Measurements from ENCODE around the gene PDK3. TPM values are rescaled to one million over a fixed set of nuclear protein-coding genes. Genes with fewer than 3 reads are reported as not detected.

Gene PDK3
- total RNA-seq, 1 experiment from 2014 or later = 9.6 TPM

DNA sequence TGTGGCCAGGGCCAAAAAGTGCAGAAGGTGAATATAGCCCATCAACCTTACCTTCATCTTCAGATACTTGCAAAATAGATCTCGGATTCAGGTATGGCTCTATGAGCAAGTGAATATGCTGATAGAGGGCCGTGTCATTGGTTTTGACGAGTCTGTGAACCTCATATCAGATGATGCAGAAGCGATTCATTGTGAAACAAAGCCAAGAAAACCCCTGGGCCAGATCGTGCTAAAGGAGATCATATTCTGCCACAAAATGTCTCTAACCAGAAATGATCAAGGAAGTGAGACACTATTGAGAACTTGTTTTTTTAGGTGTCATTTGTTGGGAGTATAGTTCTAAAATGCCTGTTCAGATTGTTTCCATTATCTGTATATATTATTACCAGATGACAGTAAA is 48.3 kb downstream of the PDK3 start:
- TF ChIP-seq SRF (IDR thresholded peaks at IDR 0.05; ENCODE audit: low read depth) = no peak
- TF ChIP-seq CBX3 (IDR thresholded peaks at IDR 0.05; ENCODE audit: low read depth) = no peak
- TF ChIP-seq CEBPB (IDR thresholded peaks at IDR 0.05; ENCODE audit: low read depth) = no peak
- no peak for TF ChIP-seq TCF7L2 (IDR thresholded peaks at IDR 0.05; ENCODE audit: borderline replicate concordance, extremely low read depth, insufficient read depth, insufficient read length)
- TF ChIP-seq, protein P1, sequence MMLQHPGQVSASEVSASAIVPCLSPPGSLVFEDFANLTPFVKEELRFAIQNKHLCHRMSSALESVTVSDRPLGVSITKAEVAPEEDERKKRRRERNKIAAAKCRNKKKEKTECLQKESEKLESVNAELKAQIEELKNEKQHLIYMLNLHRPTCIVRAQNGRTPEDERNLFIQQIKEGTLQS (IDR thresholded peaks at IDR 0.05) = no peak
- TF ChIP-seq ZFX (IDR thresholded peaks at IDR 0.05) = no peak
- TF ChIP-seq POLR2A (IDR thresholded peaks at IDR 0.05; ENCODE audit: borderline replicate concordance, extremely low read depth, insufficient read depth, insufficient read length) = no peak
- TF ChIP-seq RAD21 (IDR thresholded peaks at IDR 0.05; ENCODE audit: low read depth) = no peak
- TF ChIP-seq, protein P2, sequence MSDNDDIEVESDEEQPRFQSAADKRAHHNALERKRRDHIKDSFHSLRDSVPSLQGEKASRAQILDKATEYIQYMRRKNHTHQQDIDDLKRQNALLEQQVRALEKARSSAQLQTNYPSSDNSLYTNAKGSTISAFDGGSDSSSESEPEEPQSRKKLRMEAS (IDR thresholded peaks at IDR 0.05) = no peak
- TF ChIP-seq EZH2 (IDR thresholded peaks at IDR 0.05) = no peak
- TF ChIP-seq, protein P3, sequence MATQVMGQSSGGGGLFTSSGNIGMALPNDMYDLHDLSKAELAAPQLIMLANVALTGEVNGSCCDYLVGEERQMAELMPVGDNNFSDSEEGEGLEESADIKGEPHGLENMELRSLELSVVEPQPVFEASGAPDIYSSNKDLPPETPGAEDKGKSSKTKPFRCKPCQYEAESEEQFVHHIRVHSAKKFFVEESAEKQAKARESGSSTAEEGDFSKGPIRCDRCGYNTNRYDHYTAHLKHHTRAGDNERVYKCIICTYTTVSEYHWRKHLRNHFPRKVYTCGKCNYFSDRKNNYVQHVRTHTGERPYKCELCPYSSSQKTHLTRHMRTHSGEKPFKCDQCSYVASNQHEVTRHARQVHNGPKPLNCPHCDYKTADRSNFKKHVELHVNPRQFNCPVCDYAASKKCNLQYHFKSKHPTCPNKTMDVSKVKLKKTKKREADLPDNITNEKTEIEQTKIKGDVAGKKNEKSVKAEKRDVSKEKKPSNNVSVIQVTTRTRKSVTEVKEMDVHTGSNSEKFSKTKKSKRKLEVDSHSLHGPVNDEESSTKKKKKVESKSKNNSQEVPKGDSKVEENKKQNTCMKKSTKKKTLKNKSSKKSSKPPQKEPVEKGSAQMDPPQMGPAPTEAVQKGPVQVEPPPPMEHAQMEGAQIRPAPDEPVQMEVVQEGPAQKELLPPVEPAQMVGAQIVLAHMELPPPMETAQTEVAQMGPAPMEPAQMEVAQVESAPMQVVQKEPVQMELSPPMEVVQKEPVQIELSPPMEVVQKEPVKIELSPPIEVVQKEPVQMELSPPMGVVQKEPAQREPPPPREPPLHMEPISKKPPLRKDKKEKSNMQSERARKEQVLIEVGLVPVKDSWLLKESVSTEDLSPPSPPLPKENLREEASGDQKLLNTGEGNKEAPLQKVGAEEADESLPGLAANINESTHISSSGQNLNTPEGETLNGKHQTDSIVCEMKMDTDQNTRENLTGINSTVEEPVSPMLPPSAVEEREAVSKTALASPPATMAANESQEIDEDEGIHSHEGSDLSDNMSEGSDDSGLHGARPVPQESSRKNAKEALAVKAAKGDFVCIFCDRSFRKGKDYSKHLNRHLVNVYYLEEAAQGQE (IDR thresholded peaks at IDR 0.05; ENCODE audit: low read depth) = no peak
- TF ChIP-seq EZH2phosphoT487 (IDR thresholded peaks at IDR 0.05; ENCODE audit: borderline replicate concordance) = no peak
- TF ChIP-seq POLR2AphosphoS5 (IDR thresholded peaks at IDR 0.05; ENCODE audit: low read depth, low read length) = no peak
- no peak for TF ChIP-seq ZNF274 (IDR thresholded peaks at IDR 0.05; ENCODE audit: low read depth, low read length)
- TF ChIP-seq FOSL1 (IDR thresholded peaks at IDR 0.05; ENCODE audit: low read depth) = no peak
- TF ChIP-seq, protein P4, sequence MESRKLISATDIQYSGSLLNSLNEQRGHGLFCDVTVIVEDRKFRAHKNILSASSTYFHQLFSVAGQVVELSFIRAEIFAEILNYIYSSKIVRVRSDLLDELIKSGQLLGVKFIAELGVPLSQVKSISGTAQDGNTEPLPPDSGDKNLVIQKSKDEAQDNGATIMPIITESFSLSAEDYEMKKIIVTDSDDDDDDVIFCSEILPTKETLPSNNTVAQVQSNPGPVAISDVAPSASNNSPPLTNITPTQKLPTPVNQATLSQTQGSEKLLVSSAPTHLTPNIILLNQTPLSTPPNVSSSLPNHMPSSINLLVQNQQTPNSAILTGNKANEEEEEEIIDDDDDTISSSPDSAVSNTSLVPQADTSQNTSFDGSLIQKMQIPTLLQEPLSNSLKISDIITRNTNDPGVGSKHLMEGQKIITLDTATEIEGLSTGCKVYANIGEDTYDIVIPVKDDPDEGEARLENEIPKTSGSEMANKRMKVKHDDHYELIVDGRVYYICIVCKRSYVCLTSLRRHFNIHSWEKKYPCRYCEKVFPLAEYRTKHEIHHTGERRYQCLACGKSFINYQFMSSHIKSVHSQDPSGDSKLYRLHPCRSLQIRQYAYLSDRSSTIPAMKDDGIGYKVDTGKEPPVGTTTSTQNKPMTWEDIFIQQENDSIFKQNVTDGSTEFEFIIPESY (IDR thresholded peaks at IDR 0.05; ENCODE audit: extremely low read depth, insufficient replicate concordance, low read length) = no peak
- no peak for TF ChIP-seq JUND (IDR thresholded peaks at IDR 0.05)
- no peak for TF ChIP-seq YY1 (IDR thresholded peaks at IDR 0.05; ENCODE audit: extremely low read depth, insufficient replicate concordance, low read depth, low read length)
- CTCF ChIA-PET = no interaction called here
- BruUV-seq (replicated peaks) = no TSS peak

More for the DNA sequence above, 48.3 kb downstream of the PDK3 start:
- Histone ChIP-seq H3K27me3 (ENCODE audit: insufficient read depth, low read length) (no peaks in the 10 kb centered on the region), H3K9me2 (ENCODE audit: insufficient read depth) (no peaks in the 10 kb centered on the region), H3K4me2 (ENCODE audit: low read length) (no peak overlapping the region), H3K9ac (ENCODE audit: low read length) (no peak overlapping the region), H3K79me2 (ENCODE audit: insufficient read depth, low read length) (no peaks in the 10 kb centered on the region), H3K9me3 (ENCODE audit: control insufficient read depth in 1 of 2, insufficient read depth in 1 of 2, low read depth in 1 of 2, low read length in 2 of 2) (no peaks in the 10 kb centered on the region), H2AFZ (ENCODE audit: low read depth, low read length, poor library complexity, severe bottlenecking) (no peak overlapping the region), H4K20me1 (ENCODE audit: insufficient read depth) (no peaks in the 10 kb centered on the region; the same call in 1 of the 2 replicates), H3K4me1 (ENCODE audit: control insufficient read depth in 1 of 2, insufficient read depth in 2 of 2, low read length in 2 of 2) (no peaks in the 10 kb centered on the region), H3K27ac (ENCODE audit: low read depth, low read length) (no peak overlapping the region), H3K4me3 (replicated peaks in 1 of 2; ENCODE audit: low read depth in 1 of 2, low read length in 2 of 2) (no peak overlapping the region), H3K36me3 (ENCODE audit: control insufficient read depth in 1 of 2, insufficient read depth in 2 of 2, low read length in 2 of 2) (no peaks in the 10 kb centered on the region)
- ATAC-seq = no peak
- intact Hi-C loops (cut with micrococcal nuclease) = loop anchor here (10.0 kb wide), 1 partner anchor 631 kb away; no protein-coding TSS in a partner anchor
- no peak for DNase-seq (ENCODE audit: low read depth, low spot score)
- ChIA-PET RAD21 (ENCODE audit: low non-redundant PET in 1 of 2, low total read pairs in 2 of 2, uncharacterized antibody in 2 of 2, unreplicated experiment in 2 of 2) (no interaction called here), POLR2A (no interaction called here)

All from HCT116 (cell line).